ENCODE measurements around the gene STK33.

STK33 gene

GRCh38 chr11:8357891-8358566 is 236.0 kb downstream of the STK33 start:
- TF ChIP-seq, protein P1, sequence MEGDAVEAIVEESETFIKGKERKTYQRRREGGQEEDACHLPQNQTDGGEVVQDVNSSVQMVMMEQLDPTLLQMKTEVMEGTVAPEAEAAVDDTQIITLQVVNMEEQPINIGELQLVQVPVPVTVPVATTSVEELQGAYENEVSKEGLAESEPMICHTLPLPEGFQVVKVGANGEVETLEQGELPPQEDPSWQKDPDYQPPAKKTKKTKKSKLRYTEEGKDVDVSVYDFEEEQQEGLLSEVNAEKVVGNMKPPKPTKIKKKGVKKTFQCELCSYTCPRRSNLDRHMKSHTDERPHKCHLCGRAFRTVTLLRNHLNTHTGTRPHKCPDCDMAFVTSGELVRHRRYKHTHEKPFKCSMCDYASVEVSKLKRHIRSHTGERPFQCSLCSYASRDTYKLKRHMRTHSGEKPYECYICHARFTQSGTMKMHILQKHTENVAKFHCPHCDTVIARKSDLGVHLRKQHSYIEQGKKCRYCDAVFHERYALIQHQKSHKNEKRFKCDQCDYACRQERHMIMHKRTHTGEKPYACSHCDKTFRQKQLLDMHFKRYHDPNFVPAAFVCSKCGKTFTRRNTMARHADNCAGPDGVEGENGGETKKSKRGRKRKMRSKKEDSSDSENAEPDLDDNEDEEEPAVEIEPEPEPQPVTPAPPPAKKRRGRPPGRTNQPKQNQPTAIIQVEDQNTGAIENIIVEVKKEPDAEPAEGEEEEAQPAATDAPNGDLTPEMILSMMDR (conservative IDR thresholded peaks at IDR 0.05; ENCODE audit: control insufficient read depth, insufficient read depth, low read depth, low read length) = no peak
- no peak for DNase-seq (ENCODE audit: low read depth)
- no peak overlapping the region for H3K4me3 ChIP-seq (ENCODE audit: control insufficient read depth, low read depth, low read length)

GRCh38 chr11:8357505-8357888 is 236.5 kb downstream of the STK33 start:
- TF ChIP-seq, protein P1 (conservative IDR thresholded peaks at IDR 0.05; ENCODE audit: control insufficient read depth, insufficient read depth, low read depth, low read length) = no peak
- H3K4me3 ChIP-seq (ENCODE audit: control insufficient read depth, low read depth, low read length) = no peak overlapping the region
- no peak for DNase-seq (ENCODE audit: low read depth)

DNA sequence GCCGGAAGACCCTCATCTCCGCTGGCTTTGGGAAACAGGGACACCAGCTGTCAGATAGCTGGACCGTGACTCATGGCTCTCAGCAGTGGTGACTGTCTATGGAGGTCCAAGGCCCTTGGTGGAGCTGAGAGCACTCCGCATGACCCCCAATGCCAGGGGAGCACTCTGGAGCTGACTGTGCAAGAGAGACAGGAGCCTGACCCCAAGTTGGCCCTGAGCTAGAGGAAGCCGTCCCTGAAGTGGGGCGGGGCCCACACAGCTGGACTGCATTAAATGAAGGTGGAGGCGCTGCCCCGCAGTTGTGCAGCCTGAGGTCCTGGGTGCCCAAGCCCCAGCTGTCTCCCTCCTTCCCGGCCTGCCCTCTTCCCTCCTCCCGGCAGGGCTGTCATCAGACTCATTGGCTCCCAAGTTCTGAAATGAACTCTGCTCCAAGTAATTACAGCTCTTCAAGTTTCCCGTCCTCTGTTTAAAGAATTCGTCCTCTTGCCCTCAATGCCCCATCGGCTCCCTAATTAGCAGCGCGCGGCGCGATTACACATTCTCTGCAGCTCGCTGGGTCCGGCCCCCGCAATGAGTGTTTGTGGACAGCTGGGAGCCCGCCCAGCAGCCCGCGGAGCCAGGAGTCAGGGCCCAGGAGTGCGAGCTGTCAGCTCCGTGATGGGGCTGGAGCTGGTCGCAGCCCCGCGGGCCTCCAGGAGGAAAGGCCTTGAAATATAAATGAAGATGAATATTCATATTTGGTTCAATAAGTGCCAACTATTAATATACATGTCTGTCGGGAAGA is 237.1 kb downstream of the STK33 start:
- TF ChIP-seq, protein P1 (conservative IDR thresholded peaks at IDR 0.05; ENCODE audit: control insufficient read depth, insufficient read depth, low read depth, low read length) = no peak
- H3K4me3 ChIP-seq (ENCODE audit: control insufficient read depth, low read depth, low read length) = no peak overlapping the region
- peak; percentile 15 for DNase-seq (ENCODE audit: low read depth)

DNA sequence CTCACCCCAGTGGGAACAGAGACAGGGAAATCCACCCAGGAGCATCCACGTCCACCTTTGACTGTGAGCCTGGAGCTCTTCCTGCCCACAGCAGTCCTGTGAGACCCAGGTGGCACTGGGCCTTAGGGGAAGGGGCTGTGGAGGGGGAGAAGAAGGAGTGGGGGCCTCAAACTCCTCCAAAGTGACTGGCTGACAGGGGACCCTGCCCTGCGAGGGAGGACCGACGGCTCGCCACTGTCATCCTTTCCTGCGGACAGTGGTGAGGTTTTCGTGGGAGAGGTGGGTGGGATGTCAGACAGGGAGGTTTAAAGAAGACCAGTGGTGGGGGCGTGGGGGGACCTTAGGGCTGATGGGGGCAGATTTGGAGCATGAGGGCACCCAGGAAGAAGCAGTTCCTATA is 237.8 kb downstream of the STK33 start:
- TF ChIP-seq, protein P1 (conservative IDR thresholded peaks at IDR 0.05; ENCODE audit: control insufficient read depth, insufficient read depth, low read depth, low read length) = no peak
- no peak overlapping the region for H3K4me3 ChIP-seq (ENCODE audit: control insufficient read depth, low read depth, low read length)
- DNase-seq (ENCODE audit: low read depth) = no peak

DNA sequence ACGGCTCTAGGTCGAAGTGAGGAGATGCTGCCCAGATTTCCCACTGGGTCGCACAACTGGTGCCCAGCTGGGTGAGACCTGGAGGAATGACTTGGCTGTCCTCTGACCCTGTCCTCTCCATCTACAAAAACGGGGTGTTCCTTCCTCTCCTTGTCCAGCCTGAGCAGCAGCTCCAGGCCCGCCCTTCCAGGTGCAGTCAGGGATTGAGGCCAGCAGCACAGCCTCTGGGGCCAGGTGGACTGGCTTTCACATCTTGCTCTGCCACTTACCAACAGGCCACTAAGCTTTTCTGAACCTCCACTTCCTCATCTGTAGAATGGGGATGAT is 238.6 kb downstream of the STK33 start:
- no peak for DNase-seq (ENCODE audit: low read depth)
- TF ChIP-seq, protein P1 (conservative IDR thresholded peaks at IDR 0.05; ENCODE audit: control insufficient read depth, insufficient read depth, low read depth, low read length) = no peak
- no peak overlapping the region for H3K4me3 ChIP-seq (ENCODE audit: control insufficient read depth, low read depth, low read length)

DNA sequence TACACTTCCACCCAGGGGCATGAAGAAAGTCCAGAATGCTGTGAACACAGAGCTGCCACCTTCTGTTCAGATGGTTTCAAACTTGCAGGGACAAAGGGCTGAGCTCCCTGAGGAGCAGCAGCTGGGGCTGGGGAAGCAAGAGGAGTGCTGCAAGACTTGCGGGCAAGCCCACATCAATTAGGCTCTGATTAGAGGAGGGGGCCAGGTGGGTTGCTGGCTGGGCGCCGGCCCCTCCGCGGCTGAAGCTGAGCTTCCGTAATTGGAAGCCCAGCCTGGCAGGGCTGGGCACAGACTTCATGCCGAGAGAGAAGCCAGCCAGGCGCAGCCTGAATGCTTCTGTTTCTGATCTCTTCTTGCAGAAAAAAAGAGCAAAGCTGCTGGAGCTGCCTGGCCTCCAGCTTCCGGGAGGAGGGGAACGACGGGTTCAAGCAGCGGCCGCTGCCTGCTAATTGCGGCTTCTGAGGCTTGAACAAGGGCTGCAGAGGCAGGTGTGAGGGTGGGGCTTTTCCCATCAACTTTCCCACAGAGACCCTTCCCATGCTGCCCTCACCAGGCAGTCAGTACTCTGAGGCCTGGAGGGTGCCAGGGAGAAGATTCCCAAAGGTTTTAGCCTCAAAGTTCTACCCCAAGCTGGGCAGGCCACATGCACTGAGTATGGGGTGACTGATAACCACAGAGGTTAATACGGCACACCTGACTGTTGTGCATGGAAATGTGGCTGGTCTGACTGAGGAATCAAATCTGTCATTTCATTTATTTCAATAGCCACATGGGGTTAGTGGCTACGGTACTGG is 239.2 kb downstream of the STK33 start:
- TF ChIP-seq, protein P1 (conservative IDR thresholded peaks at IDR 0.05; ENCODE audit: control insufficient read depth, insufficient read depth, low read depth, low read length) = no peak
- H3K4me3 ChIP-seq (ENCODE audit: control insufficient read depth, low read depth, low read length) = no peak overlapping the region
- no peak for DNase-seq (ENCODE audit: low read depth)
